ENCODE data around the gene FOXK2.

Gene FOXK2

DNA sequence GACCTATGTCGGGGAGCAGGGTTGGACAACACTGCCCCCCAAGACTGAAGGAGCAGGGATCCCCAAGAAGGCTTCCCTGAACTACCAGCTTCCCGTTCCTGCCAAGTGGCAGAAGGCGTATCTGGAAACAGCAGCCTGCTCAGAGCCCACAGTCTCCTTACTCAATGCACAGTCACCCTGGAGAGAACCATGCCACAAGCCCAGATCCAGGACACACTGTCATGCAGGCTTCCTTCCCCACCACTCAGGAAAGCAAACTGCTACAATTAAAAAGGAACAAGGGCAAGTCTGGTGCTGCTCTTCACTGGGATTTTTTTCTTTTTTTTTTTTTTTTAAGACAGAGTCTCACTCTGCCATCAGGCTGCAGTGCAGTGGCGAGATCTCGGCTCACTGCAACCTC is 120.5 kb downstream of the FOXK2 start:
- no peak for TF ChIP-seq CTCF (IDR thresholded peaks at IDR 0.05)

DNA sequence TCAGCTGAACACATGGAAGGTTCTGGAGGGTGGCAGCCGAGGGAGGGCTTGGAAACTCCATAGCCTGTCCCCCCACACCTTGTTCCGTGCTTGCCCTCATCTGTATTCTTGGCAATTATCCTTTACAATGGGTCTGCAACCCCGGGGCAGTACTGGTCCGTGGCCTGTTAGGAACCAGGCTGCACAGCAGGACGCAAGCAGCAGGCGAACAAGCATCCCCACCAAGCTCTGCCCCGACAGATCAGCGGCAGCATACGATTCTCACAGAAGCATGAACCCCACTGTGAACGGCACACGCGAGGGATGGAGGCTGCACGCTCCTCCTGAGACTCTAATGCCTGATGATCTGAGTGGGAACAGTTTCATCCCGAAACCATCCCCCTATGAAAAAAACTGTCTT is 122.5 kb downstream of the FOXK2 start:
- no peak for TF ChIP-seq CTCF (IDR thresholded peaks at IDR 0.05)

GRCh38 chr17:82644148-82644547 is 124.6 kb downstream of the FOXK2 start:
- no peak for TF ChIP-seq CTCF (IDR thresholded peaks at IDR 0.05)

GRCh38 chr17:82645516-82645915 is 126.0 kb downstream of the FOXK2 start:
- no peak for TF ChIP-seq CTCF (IDR thresholded peaks at IDR 0.05)

DNA sequence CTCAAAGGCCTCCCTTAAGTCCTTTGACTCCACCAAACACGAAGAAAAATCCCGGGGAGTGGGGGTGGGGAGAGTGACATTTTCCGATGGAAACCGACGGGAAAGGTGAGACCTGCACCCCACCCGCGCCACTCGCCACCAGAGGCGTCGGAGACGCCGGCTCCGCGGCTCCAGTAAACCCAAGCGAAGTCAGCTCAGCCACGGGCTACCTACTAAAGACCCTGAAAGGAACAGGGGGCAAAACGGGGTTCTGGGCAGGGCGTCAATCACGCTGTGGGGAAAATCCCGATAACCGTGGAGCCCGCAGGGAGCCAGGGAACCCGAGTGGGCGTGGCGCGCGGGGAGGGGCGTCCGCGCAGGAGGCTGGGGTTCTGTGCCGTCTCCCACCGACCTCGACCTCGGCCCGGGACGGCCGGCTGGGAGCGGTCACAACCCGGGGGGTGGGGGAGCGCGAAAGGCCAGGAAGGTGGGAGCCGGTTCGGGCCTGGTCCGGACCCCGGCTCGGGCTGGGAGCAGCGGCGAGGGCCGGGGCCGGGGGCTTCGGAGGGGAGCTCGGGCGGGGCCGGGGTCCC is 128.1 kb downstream of the FOXK2 start:
- no peak for TF ChIP-seq CTCF (IDR thresholded peaks at IDR 0.05)

DNA sequence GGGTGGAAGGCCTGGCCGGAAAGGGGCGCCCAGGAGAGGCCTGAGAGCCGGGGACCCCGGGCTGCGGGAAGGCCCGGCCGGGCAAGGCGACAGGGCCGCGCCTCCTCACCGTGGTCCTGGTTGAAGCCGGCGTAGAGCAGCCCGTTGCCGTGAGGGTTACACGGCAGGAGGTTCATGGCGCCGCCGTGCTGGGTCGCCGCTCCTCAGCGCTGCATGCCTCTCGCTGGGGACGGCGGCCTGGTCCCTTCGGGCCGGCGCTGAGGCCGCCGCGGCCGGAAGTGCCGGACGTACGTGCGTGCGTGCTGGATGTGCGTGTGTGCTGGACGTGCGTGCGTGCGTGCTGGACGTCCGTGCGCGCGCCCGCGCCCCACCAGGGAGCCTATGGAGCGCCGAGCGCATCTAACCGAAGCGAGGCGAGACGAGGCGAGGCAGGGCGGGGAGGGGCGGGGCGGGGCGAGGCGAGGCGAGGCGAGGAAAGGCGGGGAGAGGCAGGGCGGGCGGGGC is 128.7 kb downstream of the FOXK2 start, which contains the start of gene WDR45B:
TSS of gene WDR45B (minus strand) at position 280 of the 504 bp plus-strand sequence. CDS start at position 176, 104 bp downstream.
- TF ChIP-seq CTCF (IDR thresholded peaks at IDR 0.05) = no peak

- TF ChIP-seq CTCF (IDR thresholded peaks at IDR 0.05) = no peak
Measured at GRCh38 chr17:82648742-82649331, 129.3 kb downstream of the FOXK2 start.

Data from LNCAP (cell line).